CD14-positive monocyte (primary cell): Measurements from ENCODE around the gene FAM118B. TPM values are rescaled to one million over a fixed set of nuclear protein-coding genes. Genes with fewer than 3 reads are reported as not detected.

ENCODE experiments used
- DNase-seq, 3 donors: peaks; one replicate each; pipeline ENCODE4 v3.0.0-alpha.2; 2011 to 2022
- H2AFZ ChIP-seq: 2 replicates; pipeline ENCODE4 v1.6.0; 2012; ENCODE audit warnings: mild to moderate bottlenecking, low read depth, low read length, inconsistent platforms; ENCODE audit not compliant: insufficient read depth, poor library complexity, severe bottlenecking
- H3K27ac ChIP-seq, 2 donors: 1 replicate in 1 of 2; 2 replicates in 1 of 2; pipeline ENCODE4 v1.5.1; 2012 to 2013; ENCODE audit warnings: low read length in 2 of 2, control low read depth in 1 of 2, inconsistent platforms in 1 of 2, low read depth in 1 of 2, mild to moderate bottlenecking in 1 of 2
- H3K27me3 ChIP-seq, 2 donors: one replicate each; pipeline versions ENCODE4 v1.6.0 to v1.6.1; 2011 to 2013; ENCODE audit warnings: low read length in 2 of 2; ENCODE audit not compliant: control insufficient read depth in 2 of 2, insufficient read depth in 2 of 2
- H3K36me3 ChIP-seq, 2 donors: replicated peaks in 1 of 2; 1 replicate in 1 of 2; 2 replicates in 1 of 2; pipeline versions ENCODE4 v1.5.1 to v1.6.1; 2012 to 2013; ENCODE audit warnings: low read length in 2 of 2, control low read depth in 1 of 2, inconsistent platforms in 1 of 2, mild to moderate bottlenecking in 1 of 2; ENCODE audit not compliant: insufficient read depth in 2 of 2, control insufficient read depth in 1 of 2
- H3K4me1 ChIP-seq, 2 donors: 1 replicate in 1 of 2; 2 replicates in 1 of 2; pipeline versions ENCODE4 v1.5.1 to v1.6.1; 2012 to 2013; ENCODE audit warnings: low read length in 2 of 2, control low read depth in 1 of 2, inconsistent platforms in 1 of 2, mild to moderate bottlenecking in 1 of 2, moderate library complexity in 1 of 2; ENCODE audit not compliant: insufficient read depth in 2 of 2, control insufficient read depth in 1 of 2
- H3K4me2 ChIP-seq: replicated peaks from 2 replicates; pipeline ENCODE3; 2012; ENCODE audit warnings: low read length, moderate library complexity, mild to moderate bottlenecking; ENCODE audit not compliant: poor library complexity, severe bottlenecking; ENCODE audit errors: extremely low read depth
- H3K4me3 ChIP-seq, 3 experiments: fragments of 200-600 bp in 1 of 3; sonication (generic) in 1 of 3; replicated peaks in 1 of 3; 1 replicate in 2 of 3; 2 replicates in 1 of 3; pipeline ENCODE4 v1.5.1; 2011 to 2013; ENCODE audit warnings: low read length in 3 of 3, mild to moderate bottlenecking in 3 of 3, control low read depth in 2 of 3, low read depth in 2 of 3, inconsistent platforms in 1 of 3, moderate library complexity in 1 of 3
- H3K79me2 ChIP-seq: 2 replicates; pipeline ENCODE4 v1.6.0; 2012; ENCODE audit warnings: mild to moderate bottlenecking, control low read depth, inconsistent platforms, low read length, moderate library complexity; ENCODE audit not compliant: insufficient read depth
- H3K9ac ChIP-seq: 2 replicates; pipeline ENCODE4 v1.6.0; 2017; ENCODE audit warnings: low read length, mild to moderate bottlenecking; ENCODE audit not compliant: insufficient read depth, poor library complexity, severe bottlenecking
- H3K9me3 ChIP-seq, 2 donors: replicated peaks in 1 of 2; 1 replicate in 1 of 2; 2 replicates in 1 of 2; pipeline versions ENCODE4 v1.5.1 to v1.6.1; 2012 to 2013; ENCODE audit warnings: low read length in 2 of 2, control low read depth in 1 of 2; ENCODE audit not compliant: control insufficient read depth in 1 of 2, insufficient read depth in 1 of 2
- H4K20me1 ChIP-seq: 2 replicates; pipeline ENCODE4 v1.6.0; 2012; ENCODE audit warnings: mild to moderate bottlenecking, low read length, control low read depth, moderate library complexity; ENCODE audit not compliant: insufficient read depth
- H3K27ac Mint-ChIP-seq, 7 donors: one replicate each; pipeline ENCODE4 v1.8.0; 2020; ENCODE audit warnings: mild to moderate bottlenecking in 7 of 7, mixed read lengths in 7 of 7, moderate library complexity in 6 of 7, inconsistent platforms in 2 of 7
- H3K27me3 Mint-ChIP-seq, 3 donors: one replicate each; pipeline ENCODE4 v1.8.0; 2021 to 2022; ENCODE audit warnings: low read depth in 3 of 3, mild to moderate bottlenecking in 3 of 3, mixed read lengths in 3 of 3, moderate library complexity in 3 of 3, inconsistent platforms in 1 of 3
- H3K36me3 Mint-ChIP-seq, 2 donors: one replicate each; pipeline ENCODE4 v1.8.0; 2020; ENCODE audit warnings: mixed read lengths in 2 of 2, inconsistent platforms in 1 of 2, mild to moderate bottlenecking in 1 of 2
- H3K4me1 Mint-ChIP-seq: one replicate; pipeline ENCODE4 v1.8.0; 2020; ENCODE audit warnings: mild to moderate bottlenecking, mixed read lengths
- H3K4me3 Mint-ChIP-seq, 2 donors: one replicate each; pipeline ENCODE4 v1.8.0; 2020; ENCODE audit warnings: mild to moderate bottlenecking in 2 of 2, mixed read lengths in 2 of 2, moderate library complexity in 1 of 2
- H3K9me3 Mint-ChIP-seq, 7 donors: one replicate each; pipeline ENCODE4 v1.8.0; 2020 to 2022; ENCODE audit warnings: mixed read lengths in 7 of 7, mild to moderate bottlenecking in 6 of 7, moderate library complexity in 6 of 7, inconsistent platforms in 2 of 7
- WGBS: methylation state at CpG from one replicate; pipeline ENCODE4 v1.1.5; 2013; ENCODE audit warnings: missing lambda C conversion rate; ENCODE audit not compliant: insufficient coverage; 5-methylcytosine and 5-hydroxymethylcytosine counted together
- intact Hi-C, 2 donors: fragments of 100-400 bp; cut with micrococcal nuclease; formaldehyde crosslinking; loops; one replicate each; pipeline versions ENCODE4 v1.15.0 to v1.15.1; 2023
- polyA plus RNA-seq, 3 donors: library from polyadenylated mRNA; depleted of rRNA in 1 of 3; unstranded in 2 of 3; stranded (reverse) in 1 of 3; fragments of 300-500 nt in 2 of 3; fragments of >200 nt in 1 of 3; fragmentation: Illumina TruSeq in 2 of 3; gene quantifications; 1 replicate in 2 of 3; 2 replicates in 1 of 3; pipeline ENCODE4 v1.2.3, GENCODE V29; 2012 to 2021
- TF ChIP-seq, protein P1 (sequence below): fragments of 200-600 bp; IDR thresholded peaks from one replicate; pipeline ENCODE4 v1.8.0; 2022; ENCODE audit warnings: antibody characterized with exemption, mild to moderate bottlenecking

Gene FAM118B
- polyA plus RNA-seq, 3 donors, result 13.6 to 18.7 (median 16.5) TPM

DNA sequence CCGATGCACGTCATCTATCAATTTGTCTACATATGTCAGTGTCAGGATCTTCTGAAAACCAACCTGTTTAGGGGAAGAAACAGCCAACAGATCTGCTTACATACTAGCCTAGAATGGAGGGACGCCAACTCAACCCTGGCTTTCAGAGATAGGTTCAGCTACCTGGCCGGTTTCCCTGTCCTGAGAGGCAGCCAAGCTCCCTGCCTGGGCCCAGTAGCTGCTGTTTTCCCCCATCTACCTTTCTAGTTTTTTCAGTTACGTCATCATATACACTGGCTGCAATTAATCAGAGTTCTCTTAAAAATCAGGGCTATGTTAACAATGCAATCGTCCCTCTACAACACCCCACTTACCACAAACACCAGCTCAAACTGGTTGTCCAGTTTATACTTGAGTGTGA, 56.1 kb downstream of the FAM118B start:
- H3K4me1 Mint-ChIP-seq, result peaks cover 18% of the 10 kb centered on the region
- peak overlapping the region; percentile 94 to 95 for H3K4me3 Mint-ChIP-seq
- Histone ChIP-seq H3K27ac (peak overlapping the region in 1 of 2 donors; percentile 99), H3K9ac (peak overlapping the region; percentile 94), H2AFZ (peak overlapping the region; percentile 76), H4K20me1 (peaks cover 16% of the 10 kb centered on the region), H3K36me3 (peaks cover 51 to 52% of the 10 kb centered on the region in 2 donors), H3K9me3 (no peaks in the 10 kb centered on the region), H3K4me2 (peak overlapping the region; percentile 96), H3K27me3 (no peaks in the 10 kb centered on the region), H3K79me2 (peaks cover 43% of the 10 kb centered on the region), H3K4me3 (peak overlapping the region; percentile 87 to 93 (median 89)), H3K4me1 (peaks cover 15 to 17% of the 10 kb centered on the region in 2 donors)
- 80% methylated on average over 1 of the region's 6 CpGs for WGBS
- H3K9me3 Mint-ChIP-seq, result no peaks in the 10 kb centered on the region
- intact Hi-C loops, result loop anchor here (2.0 to 5.0 kb wide), 3 partner anchors 55 to 675 kb away; partner anchors contain the start of genes FAM118B (in 2 of the 2), RPUSD4 (in 2 of the 2) and STT3A (in 1 of the 2)
- peak overlapping the region; percentile 95 to 98 (median 97) for H3K27ac Mint-ChIP-seq
- H3K27me3 Mint-ChIP-seq, result peaks cover 0 to 1% (median 0%) of the 10 kb centered on the region in 3 donors
- TF ChIP-seq, protein P1, sequence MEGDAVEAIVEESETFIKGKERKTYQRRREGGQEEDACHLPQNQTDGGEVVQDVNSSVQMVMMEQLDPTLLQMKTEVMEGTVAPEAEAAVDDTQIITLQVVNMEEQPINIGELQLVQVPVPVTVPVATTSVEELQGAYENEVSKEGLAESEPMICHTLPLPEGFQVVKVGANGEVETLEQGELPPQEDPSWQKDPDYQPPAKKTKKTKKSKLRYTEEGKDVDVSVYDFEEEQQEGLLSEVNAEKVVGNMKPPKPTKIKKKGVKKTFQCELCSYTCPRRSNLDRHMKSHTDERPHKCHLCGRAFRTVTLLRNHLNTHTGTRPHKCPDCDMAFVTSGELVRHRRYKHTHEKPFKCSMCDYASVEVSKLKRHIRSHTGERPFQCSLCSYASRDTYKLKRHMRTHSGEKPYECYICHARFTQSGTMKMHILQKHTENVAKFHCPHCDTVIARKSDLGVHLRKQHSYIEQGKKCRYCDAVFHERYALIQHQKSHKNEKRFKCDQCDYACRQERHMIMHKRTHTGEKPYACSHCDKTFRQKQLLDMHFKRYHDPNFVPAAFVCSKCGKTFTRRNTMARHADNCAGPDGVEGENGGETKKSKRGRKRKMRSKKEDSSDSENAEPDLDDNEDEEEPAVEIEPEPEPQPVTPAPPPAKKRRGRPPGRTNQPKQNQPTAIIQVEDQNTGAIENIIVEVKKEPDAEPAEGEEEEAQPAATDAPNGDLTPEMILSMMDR, result no peak
- DNase-seq, result no peak
- peaks cover 53 to 54% of the 10 kb centered on the region in 2 donors for H3K36me3 Mint-ChIP-seq

DNA sequence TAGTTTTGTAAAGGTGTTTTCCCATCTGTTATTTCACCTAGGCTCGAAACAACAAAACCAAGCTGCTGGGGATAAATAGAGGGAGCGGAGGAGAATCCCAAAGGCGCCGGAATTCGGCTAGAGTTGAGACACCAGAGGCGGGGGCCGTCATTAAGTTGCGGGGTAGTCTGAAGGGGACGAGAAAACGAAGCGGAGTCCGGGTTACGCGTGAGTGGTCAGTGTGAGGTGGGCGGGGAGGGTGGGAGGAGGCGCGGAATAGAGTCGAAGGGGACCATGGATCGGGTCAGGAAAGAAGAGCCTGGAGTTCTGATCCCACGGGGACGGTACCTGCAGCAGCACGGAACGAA, 56.8 kb downstream of the FAM118B start:
- no peak for DNase-seq
- peak overlapping the region; percentile 94 to 95 for H3K4me3 Mint-ChIP-seq
- H3K9me3 Mint-ChIP-seq, result no peaks in the 10 kb centered on the region
- peaks cover 14% of the 10 kb centered on the region for H4K20me1 ChIP-seq
- H3K9ac ChIP-seq, result peak overlapping the region; percentile 94
- intact Hi-C loops, result loop anchor here (2.0 to 5.0 kb wide), 3 partner anchors 56 to 676 kb away; partner anchors contain the start of genes FAM118B (in 2 of the 2), RPUSD4 (in 2 of the 2) and STT3A (in 1 of the 2)
- H3K4me3 ChIP-seq, result peak overlapping the region; percentile 87 to 93 (median 89)
- peaks cover 15 to 17% of the 10 kb centered on the region in 2 donors for H3K4me1 ChIP-seq
- peaks cover 18% of the 10 kb centered on the region for H3K4me1 Mint-ChIP-seq
- H3K36me3 Mint-ChIP-seq, result peaks cover 53 to 54% of the 10 kb centered on the region in 2 donors
- H3K27me3 Mint-ChIP-seq, result peaks cover 0 to 1% (median 0%) of the 10 kb centered on the region in 3 donors
- H3K27ac ChIP-seq, result peak overlapping the region; percentile 74 to 99
- H3K27me3 ChIP-seq, result no peaks in the 10 kb centered on the region
- H3K36me3 ChIP-seq, result peaks cover 51 to 52% of the 10 kb centered on the region in 2 donors
- H3K79me2 ChIP-seq, result peaks cover 43% of the 10 kb centered on the region
- peak overlapping the region; percentile 95 to 98 (median 97) for H3K27ac Mint-ChIP-seq
- H2AFZ ChIP-seq, result peak overlapping the region; percentile 76
- H3K4me2 ChIP-seq, result peak overlapping the region; percentile 96
- WGBS, result 0% methylated on average over 22 of the region's 23 CpGs
- TF ChIP-seq, protein P1, result no peak
- H3K9me3 ChIP-seq, result no peaks in the 10 kb centered on the region
